Measurements from ENCODE around the gene PPP6R1. TPM values are rescaled to one million over a fixed set of nuclear protein-coding genes. Genes with fewer than 3 reads are reported as not detected.

The PPP6R1 gene
- total and polyA plus RNA-seq, 2 of the 13 experiments (the other 11 are each of a cell fraction or from before 2014, with no cell fraction given) = 25.8 to 54.0 TPM

DNA sequence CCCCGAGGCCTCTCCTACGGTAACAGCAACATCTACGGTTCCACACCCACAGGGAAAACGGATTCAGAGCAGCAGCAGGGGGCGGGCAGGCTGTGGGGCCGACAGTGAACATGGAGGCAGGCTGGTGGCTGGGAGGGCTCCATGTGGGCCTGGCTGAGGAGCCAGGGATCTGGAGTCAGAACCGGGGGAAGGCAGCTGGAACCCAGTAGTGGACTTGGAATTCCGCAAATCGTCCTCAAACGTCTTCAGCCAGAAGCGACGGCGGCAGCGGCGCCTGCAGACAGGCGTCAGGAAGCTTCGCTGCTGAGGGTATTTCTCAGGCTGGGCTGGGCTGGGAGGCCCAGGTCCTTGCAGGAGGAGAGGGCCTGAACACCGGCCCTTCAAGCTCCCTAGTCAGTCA lies 32.0 kb downstream of the PPP6R1 start:
- WGBS (ENCODE audit: low lambda C conversion rate) = 93% methylated on average over 8 of the region's 18 CpGs
- ATAC-seq = no peak
- TF ChIP-seq, protein P1, sequence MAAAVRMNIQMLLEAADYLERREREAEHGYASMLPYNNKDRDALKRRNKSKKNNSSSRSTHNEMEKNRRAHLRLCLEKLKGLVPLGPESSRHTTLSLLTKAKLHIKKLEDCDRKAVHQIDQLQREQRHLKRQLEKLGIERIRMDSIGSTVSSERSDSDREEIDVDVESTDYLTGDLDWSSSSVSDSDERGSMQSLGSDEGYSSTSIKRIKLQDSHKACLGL (CRISPR knock-in tag; IDR thresholded peaks at IDR 0.05) = no peak
- peak; percentile 7; the same call in 1 of the 2 replicates for TF ChIP-seq POLR2AphosphoS5 (IDR thresholded peaks at IDR 0.05; ENCODE audit: low read depth, low read length)
- FAIRE-seq = no peak
- H2AFZ ChIP-seq (ENCODE audit: low read length) = no peak overlapping the region
- peaks cover 61% of the 10 kb centered on the region for H3K4me1 ChIP-seq (ENCODE audit: insufficient read depth, low read length)
- BruUV-seq (replicated peaks) = no TSS peak
- intact Hi-C loops (cut with micrococcal nuclease; ENCODE audit: unreplicated experiment) = no loop called here
- ChIA-PET CTCF (ENCODE audit: low intra/inter-chr PET ratio, low total read pairs) (no interaction called here), POLR2A (interaction anchor here (2.3 kb wide), 1 partner anchor 33 kb away, joined by 12 read pairs; the partner anchor contains the start of gene PPP6R1)
- peak overlapping the region; percentile 33 for H3K27ac ChIP-seq (ENCODE audit: extremely low read length, insufficient read depth, low read length)
- no peak overlapping the region for H3K9ac ChIP-seq (ENCODE audit: insufficient read depth, low read depth, low read length)
- no peak for DNase-seq (ENCODE audit: low spot score)
- peaks cover 4% of the 10 kb centered on the region for H3K79me2 ChIP-seq (ENCODE audit: insufficient read depth, low read length)
- H3K4me2 ChIP-seq (ENCODE audit: low read depth, low read length) = no peak overlapping the region
- H3K9me3 ChIP-seq (ENCODE audit: low read length) = no peaks in the 10 kb centered on the region
- in situ Hi-C loops (cut with HindIII; ENCODE audit: extremely low pct_ligation_motif_present, low pct_unique_long_range_greater_than_20kb) = no loop called here
- H4K20me1 ChIP-seq (ENCODE audit: insufficient read depth, low read length) = no peaks in the 10 kb centered on the region
- H3K36me3 ChIP-seq (replicated peaks in 1 of 2; ENCODE audit: control insufficient read depth in 1 of 2, insufficient read depth in 2 of 2, low read length in 2 of 2) = peaks cover 10 to 21% of the 10 kb centered on the region in 2 experiments; a peak in 4 of 5 replicates
- H3K4me3 ChIP-seq (replicated peaks in 1 of 3; ENCODE audit: insufficient read depth in 1 of 3, low read depth in 2 of 3, low read length in 3 of 3) = no peak overlapping the region
- no peaks in the 10 kb centered on the region for H3K27me3 ChIP-seq (ENCODE audit: control insufficient read depth in 1 of 2, insufficient read depth in 2 of 2, low read length in 2 of 2)

DNA sequence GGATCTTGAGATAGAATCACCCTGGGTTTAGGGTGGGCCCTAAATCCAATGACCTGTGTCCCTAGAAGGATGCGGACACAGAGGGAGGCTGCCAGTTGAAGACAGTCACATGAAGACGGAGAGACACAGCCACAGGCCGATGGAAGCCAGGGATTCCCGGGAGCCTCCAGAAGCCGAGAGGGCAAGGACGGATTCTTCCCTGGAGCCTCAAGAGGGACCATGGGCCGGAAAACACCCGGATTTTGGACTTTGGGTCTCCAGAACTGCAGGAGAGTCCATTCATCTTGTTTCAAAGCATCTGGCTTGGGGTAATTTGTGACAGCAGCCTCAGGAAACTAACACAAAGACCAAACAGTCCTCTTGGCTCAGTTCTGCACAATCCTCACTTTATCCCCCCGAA lies 32.5 kb downstream of the PPP6R1 start:
- no peak overlapping the region for H2AFZ ChIP-seq (ENCODE audit: low read length)
- no peak for DNase-seq (ENCODE audit: low spot score)
- CTCF ChIA-PET (ENCODE audit: low intra/inter-chr PET ratio, low total read pairs) = no interaction called here
- intact Hi-C loops (cut with micrococcal nuclease; ENCODE audit: unreplicated experiment) (no loop called here), in situ Hi-C loops (cut with HindIII; ENCODE audit: extremely low pct_ligation_motif_present, low pct_unique_long_range_greater_than_20kb) (no loop called here)
- H3K27ac ChIP-seq (ENCODE audit: extremely low read length, insufficient read depth, low read length) = peak overlapping the region; percentile 33
- no peak for FAIRE-seq
- ATAC-seq = no peak
- no peaks in the 10 kb centered on the region for H3K27me3 ChIP-seq (ENCODE audit: control insufficient read depth in 1 of 2, insufficient read depth in 2 of 2, low read length in 2 of 2)
- no peaks in the 10 kb centered on the region for H3K9me3 ChIP-seq (ENCODE audit: low read length)
- TF ChIP-seq TGIF2 (CRISPR knock-in tag; IDR thresholded peaks at IDR 0.05) (no peak), POLR2A (IDR thresholded peaks at IDR 0.05; ENCODE audit: insufficient read depth in 1 of 2, low read depth in 2 of 2, low read length in 2 of 2) (0 out of 4 replicates have a peak, but pooled peaks of 1 of the 2 experiments have one; percentile 1), POLR2AphosphoS5 (IDR thresholded peaks at IDR 0.05; ENCODE audit: low read depth, low read length) (0 out of 2 replicates have a peak, but pooled peaks have one; percentile 8)
- TF ChIP-seq, protein P2, sequence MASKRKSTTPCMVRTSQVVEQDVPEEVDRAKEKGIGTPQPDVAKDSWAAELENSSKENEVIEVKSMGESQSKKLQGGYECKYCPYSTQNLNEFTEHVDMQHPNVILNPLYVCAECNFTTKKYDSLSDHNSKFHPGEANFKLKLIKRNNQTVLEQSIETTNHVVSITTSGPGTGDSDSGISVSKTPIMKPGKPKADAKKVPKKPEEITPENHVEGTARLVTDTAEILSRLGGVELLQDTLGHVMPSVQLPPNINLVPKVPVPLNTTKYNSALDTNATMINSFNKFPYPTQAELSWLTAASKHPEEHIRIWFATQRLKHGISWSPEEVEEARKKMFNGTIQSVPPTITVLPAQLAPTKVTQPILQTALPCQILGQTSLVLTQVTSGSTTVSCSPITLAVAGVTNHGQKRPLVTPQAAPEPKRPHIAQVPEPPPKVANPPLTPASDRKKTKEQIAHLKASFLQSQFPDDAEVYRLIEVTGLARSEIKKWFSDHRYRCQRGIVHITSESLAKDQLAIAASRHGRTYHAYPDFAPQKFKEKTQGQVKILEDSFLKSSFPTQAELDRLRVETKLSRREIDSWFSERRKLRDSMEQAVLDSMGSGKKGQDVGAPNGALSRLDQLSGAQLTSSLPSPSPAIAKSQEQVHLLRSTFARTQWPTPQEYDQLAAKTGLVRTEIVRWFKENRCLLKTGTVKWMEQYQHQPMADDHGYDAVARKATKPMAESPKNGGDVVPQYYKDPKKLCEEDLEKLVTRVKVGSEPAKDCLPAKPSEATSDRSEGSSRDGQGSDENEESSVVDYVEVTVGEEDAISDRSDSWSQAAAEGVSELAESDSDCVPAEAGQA (IDR thresholded peaks at IDR 0.05; ENCODE audit: low read depth) = no peak
- TF ChIP-seq, protein P2 (CRISPR knock-in tag; IDR thresholded peaks at IDR 0.05; ENCODE audit: borderline replicate concordance) = no peak
- H3K4me2 ChIP-seq (ENCODE audit: low read depth, low read length) = no peak overlapping the region
- H3K4me1 ChIP-seq (ENCODE audit: insufficient read depth, low read length) = peaks cover 60% of the 10 kb centered on the region
- no peak overlapping the region for H3K9ac ChIP-seq (ENCODE audit: insufficient read depth, low read depth, low read length)
- peaks cover 4% of the 10 kb centered on the region for H3K79me2 ChIP-seq (ENCODE audit: insufficient read depth, low read length)
- POLR2A ChIA-PET = no interaction called here
- WGBS (ENCODE audit: low lambda C conversion rate) = 92% methylated on average over 5 of the region's 9 CpGs
- no peak overlapping the region for H3K4me3 ChIP-seq (replicated peaks in 1 of 3; ENCODE audit: insufficient read depth in 1 of 3, low read depth in 2 of 3, low read length in 3 of 3)
- H3K36me3 ChIP-seq (replicated peaks in 1 of 2; ENCODE audit: control insufficient read depth in 1 of 2, insufficient read depth in 2 of 2, low read length in 2 of 2) = peaks cover 8 to 16% of the 10 kb centered on the region in 2 experiments; a peak in 4 of 5 replicates
- no TSS peak for BruUV-seq (replicated peaks)
- H4K20me1 ChIP-seq (ENCODE audit: insufficient read depth, low read length) = no peaks in the 10 kb centered on the region
